Esophagus squamous epithelium (tissue), 4 donors: ENCODE measurements around the gene MYBPC1.

Experiments
- POLR2A ChIP-seq, 4 donors: fragments of 450-650 bp; IDR thresholded peaks; one replicate each; pipeline ENCODE4 v1.6.1; 2017; ENCODE audit warnings: antibody characterized with exemption in 4 of 4, mild to moderate bottlenecking in 4 of 4, moderate library complexity in 3 of 4
- TF ChIP-seq, protein P1 (sequence below), 6 experiments: fragments of 450-650 bp in 4 of 6; fragments of 200-600 bp in 2 of 6; sonication (generic) in 2 of 6; IDR thresholded peaks; one replicate each; pipeline ENCODE4 v1.5.1; 2016 to 2019; ENCODE audit warnings: antibody characterized with exemption in 6 of 6, mild to moderate bottlenecking in 4 of 6, moderate library complexity in 4 of 6

DNA sequence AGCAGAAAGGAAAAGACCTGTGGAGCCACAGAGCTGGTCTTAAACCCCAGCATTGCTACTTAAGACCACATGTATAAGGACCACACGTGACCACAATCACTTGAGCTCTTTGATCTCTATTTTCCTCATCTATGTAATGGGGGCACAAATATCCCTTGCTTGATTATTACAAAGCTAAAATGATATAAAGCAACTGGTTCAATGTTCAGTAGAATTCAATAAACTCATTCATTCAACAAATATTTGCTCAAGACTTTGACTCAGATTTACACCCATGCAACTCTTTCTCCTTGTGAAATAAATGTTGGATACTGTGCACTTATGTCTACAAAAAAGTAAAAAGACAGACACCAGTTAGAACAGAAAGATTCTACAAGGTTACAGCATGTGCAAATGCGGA is 80.8 kb downstream of the MYBPC1 start:
- TF ChIP-seq, protein P1, sequence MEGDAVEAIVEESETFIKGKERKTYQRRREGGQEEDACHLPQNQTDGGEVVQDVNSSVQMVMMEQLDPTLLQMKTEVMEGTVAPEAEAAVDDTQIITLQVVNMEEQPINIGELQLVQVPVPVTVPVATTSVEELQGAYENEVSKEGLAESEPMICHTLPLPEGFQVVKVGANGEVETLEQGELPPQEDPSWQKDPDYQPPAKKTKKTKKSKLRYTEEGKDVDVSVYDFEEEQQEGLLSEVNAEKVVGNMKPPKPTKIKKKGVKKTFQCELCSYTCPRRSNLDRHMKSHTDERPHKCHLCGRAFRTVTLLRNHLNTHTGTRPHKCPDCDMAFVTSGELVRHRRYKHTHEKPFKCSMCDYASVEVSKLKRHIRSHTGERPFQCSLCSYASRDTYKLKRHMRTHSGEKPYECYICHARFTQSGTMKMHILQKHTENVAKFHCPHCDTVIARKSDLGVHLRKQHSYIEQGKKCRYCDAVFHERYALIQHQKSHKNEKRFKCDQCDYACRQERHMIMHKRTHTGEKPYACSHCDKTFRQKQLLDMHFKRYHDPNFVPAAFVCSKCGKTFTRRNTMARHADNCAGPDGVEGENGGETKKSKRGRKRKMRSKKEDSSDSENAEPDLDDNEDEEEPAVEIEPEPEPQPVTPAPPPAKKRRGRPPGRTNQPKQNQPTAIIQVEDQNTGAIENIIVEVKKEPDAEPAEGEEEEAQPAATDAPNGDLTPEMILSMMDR (IDR thresholded peaks at IDR 0.05): no peak
- TF ChIP-seq POLR2A (IDR thresholded peaks at IDR 0.05): no peak
